Kidney epithelial cell (primary cell): ENCODE data around the gene ADAMTS6. TPM values are rescaled to one million over a fixed set of nuclear protein-coding genes. Genes with fewer than 3 reads are reported as not detected.
A peak's percentile ranks its signal among the peaks of the same experiment; 100 is the strongest.

Experiments used
- DNase-seq: peaks from one replicate; pipeline ENCODE4 v3.0.0-alpha.2; 2010; ENCODE audit warnings: low read depth
- H3K27me3 ChIP-seq: 2 replicates; pipeline ENCODE4 v1.6.0; 2011; ENCODE audit warnings: low read length; ENCODE audit not compliant: control insufficient read depth, insufficient read depth
- H3K36me3 ChIP-seq: 2 replicates; pipeline ENCODE4 v1.5.1; 2011; ENCODE audit warnings: low read length; ENCODE audit not compliant: control insufficient read depth, insufficient read depth
- H3K4me3 ChIP-seq: 2 replicates; pipeline ENCODE4 v1.5.1; 2011; ENCODE audit warnings: low read depth, mild to moderate bottlenecking, control low read depth, low read length
- total RNA-seq: library from RNA; depleted of rRNA; stranded (reverse); fragments of >200 nt; gene quantifications from 2 replicates; pipeline ENCODE4 v1.2.3, GENCODE V29; 2015
- TF ChIP-seq, protein P1 (sequence below): IDR thresholded peaks from 2 replicates; pipeline ENCODE4 v1.5.1; 2011; ENCODE audit warnings: mild to moderate bottlenecking, moderate library complexity, low read length, control low read depth, inconsistent platforms; ENCODE audit not compliant: insufficient read depth, poor library complexity, severe bottlenecking

The ADAMTS6 gene
- total RNA-seq, 1 donor from 2014 or later: 15.3 TPM

- Histone ChIP-seq H3K4me3 (no peak overlapping the region), H3K27me3 (no peaks in the 10 kb centered on the region), H3K36me3 (no peaks in the 10 kb centered on the region)
- DNase-seq: no peak
- TF ChIP-seq, protein P1, sequence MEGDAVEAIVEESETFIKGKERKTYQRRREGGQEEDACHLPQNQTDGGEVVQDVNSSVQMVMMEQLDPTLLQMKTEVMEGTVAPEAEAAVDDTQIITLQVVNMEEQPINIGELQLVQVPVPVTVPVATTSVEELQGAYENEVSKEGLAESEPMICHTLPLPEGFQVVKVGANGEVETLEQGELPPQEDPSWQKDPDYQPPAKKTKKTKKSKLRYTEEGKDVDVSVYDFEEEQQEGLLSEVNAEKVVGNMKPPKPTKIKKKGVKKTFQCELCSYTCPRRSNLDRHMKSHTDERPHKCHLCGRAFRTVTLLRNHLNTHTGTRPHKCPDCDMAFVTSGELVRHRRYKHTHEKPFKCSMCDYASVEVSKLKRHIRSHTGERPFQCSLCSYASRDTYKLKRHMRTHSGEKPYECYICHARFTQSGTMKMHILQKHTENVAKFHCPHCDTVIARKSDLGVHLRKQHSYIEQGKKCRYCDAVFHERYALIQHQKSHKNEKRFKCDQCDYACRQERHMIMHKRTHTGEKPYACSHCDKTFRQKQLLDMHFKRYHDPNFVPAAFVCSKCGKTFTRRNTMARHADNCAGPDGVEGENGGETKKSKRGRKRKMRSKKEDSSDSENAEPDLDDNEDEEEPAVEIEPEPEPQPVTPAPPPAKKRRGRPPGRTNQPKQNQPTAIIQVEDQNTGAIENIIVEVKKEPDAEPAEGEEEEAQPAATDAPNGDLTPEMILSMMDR: no peak
These were observed 331.0 kb downstream of the ADAMTS6 start for GRCh38 chr5:65150599-65151304.

- Histone ChIP-seq H3K36me3 (no peaks in the 10 kb centered on the region), H3K4me3 (no peak overlapping the region), H3K27me3 (no peaks in the 10 kb centered on the region)
- TF ChIP-seq, protein P1: no peak
- no peak for DNase-seq
These were observed 331.9 kb downstream of the ADAMTS6 start for GRCh38 chr5:65149827-65150226.

DNA sequence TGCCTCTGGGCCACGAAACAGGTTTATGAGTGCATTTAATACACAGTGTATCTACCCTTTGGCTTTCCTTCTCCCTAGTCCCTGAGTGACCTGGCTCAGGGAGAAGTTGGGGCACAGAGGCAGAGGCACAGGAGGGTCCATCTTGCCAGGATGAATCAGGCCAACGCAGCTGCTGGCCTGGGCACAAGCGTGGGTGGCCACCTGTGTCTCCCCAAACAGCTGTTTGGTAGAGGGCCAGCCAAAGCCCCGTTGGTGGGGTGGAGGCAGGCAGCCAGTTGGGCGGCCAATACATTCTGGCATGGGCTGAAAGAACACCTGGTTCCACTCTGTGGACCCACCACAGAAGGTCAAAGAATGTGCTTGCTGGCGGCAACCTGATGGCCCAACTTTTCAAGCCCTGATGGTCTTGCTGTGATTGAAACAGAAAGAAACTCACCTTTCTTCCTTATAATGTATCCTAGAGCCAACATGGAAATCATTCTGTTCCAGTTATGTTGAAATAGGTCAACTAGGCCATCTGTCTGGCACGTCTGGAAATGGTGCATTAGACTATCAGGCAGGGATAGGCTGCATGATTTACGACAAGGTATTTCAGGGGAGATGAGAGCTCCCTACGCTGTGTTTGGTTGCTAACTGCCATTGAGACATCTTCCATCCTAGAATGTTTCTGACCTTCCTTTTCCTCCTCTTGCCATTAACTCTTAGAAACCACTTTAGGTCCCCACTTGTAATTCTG, 337.4 kb downstream of the ADAMTS6 start:
- Histone ChIP-seq H3K36me3 (no peaks in the 10 kb centered on the region), H3K4me3 (no peak overlapping the region), H3K27me3 (no peaks in the 10 kb centered on the region)
- TF ChIP-seq, protein P1: no peak
- no peak for DNase-seq

DNA sequence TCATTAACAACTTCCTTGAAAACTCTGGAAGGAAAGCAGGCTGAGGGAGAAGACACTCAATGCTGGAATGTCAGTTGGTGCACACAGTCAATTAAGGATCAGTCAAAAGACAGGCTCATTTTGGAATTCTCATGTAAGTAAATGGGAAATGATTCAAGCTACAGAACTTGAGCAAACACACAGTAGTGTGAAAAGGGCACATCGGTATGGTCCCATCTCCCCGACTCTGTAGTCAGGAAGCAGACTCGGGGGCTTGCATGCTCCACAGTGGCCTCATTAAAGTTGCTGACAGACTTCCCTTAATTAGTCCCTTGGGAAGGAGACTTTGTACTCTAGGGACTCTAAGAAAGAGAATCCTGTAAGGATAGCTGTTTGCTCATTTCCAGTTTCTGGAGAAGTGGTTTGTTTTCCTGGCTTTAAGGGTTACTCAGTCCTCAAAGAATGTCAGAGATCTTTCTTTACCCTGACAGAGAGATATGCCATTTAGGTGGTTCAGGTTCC, 339.2 kb downstream of the ADAMTS6 start:
- TF ChIP-seq, protein P1: no peak
- Histone ChIP-seq H3K27me3 (no peaks in the 10 kb centered on the region), H3K4me3 (no peak overlapping the region), H3K36me3 (no peaks in the 10 kb centered on the region)
- peak; percentile 25 for DNase-seq

DNA sequence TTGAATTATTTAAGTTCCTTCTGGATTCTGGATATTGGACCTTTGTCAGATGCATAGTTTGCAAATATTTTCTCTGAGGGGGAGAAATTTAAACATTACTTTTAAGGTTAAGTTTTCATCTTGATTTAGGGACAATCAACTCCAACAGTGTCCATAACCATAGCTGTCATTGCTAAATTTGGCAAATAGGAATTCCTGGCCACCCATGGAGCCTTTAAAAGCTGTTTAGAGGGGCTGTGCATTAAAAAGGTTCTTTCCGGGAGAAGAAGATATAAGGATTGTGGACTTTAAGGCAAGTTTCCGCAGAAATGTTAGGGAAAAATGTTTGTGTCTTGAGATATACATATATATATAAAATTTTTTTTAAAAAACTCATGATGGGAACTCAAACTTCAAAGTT, 339.7 kb downstream of the ADAMTS6 start:
- TF ChIP-seq, protein P1: no peak
- Histone ChIP-seq H3K36me3 (no peaks in the 10 kb centered on the region), H3K27me3 (no peaks in the 10 kb centered on the region), H3K4me3 (no peak overlapping the region)
- DNase-seq: no peak
